Measurements from ENCODE around the gene KIF20B. TPM values are rescaled to one million over a fixed set of nuclear protein-coding genes. Genes with fewer than 3 reads are reported as not detected.

KIF20B gene
- total RNA-seq, 1 donor from 2014 or later = 6.7 TPM

DNA sequence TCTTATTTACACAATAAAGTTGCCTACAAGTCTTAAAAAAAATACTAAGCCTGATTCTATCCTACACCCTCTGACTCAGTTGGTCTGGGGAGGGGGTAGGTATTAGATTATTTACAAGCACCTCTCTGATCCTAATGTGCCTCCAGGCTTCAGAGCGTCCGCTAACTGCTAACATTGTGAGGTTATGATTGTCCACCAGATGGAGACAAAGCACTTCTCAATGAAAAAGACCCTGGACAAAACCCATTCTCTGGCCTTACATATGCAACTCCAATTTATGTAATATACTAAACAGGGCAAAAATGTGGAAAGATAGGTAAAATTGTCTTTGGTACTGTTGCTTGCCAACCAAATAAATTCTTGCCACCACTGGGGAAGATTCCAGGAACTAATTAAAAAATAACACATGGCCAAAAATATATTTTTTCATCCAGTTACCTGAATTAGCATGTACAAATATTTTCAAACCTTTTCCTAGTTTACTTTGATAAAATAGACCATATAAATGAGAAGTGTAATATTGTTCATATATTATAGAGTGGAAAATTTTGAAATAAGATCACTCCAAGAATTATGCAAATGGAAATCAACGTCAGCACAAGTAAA lies 92.4 kb downstream of the KIF20B start:
- no peaks in the 10 kb centered on the region for H3K9me3 ChIP-seq
- DNase-seq (no peak), ATAC-seq (peak; percentile 80 to 85)
- H3K36me3 ChIP-seq = no peaks in the 10 kb centered on the region
- H3K27me3 ChIP-seq (ENCODE audit: low read depth) = no peaks in the 10 kb centered on the region
- no peak overlapping the region for H3K27ac ChIP-seq
- no peak overlapping the region for H3K4me3 ChIP-seq
- no peaks in the 10 kb centered on the region for H3K4me1 ChIP-seq
- intact Hi-C loops (cut with DNase I) = loop anchor here (5.0 kb wide), 1 partner anchor 994 kb away; no protein-coding TSS in a partner anchor
- peak; percentile 85 for TF ChIP-seq CTCF (IDR thresholded peaks at IDR 0.05)

GRCh38 chr10:89795840-89796239 lies 94.5 kb downstream of the KIF20B start:
- intact Hi-C loops (cut with DNase I) = no loop called here
- Histone ChIP-seq H3K36me3 (no peaks in the 10 kb centered on the region), H3K27me3 (ENCODE audit: low read depth) (no peaks in the 10 kb centered on the region), H3K27ac (no peak overlapping the region), H3K4me3 (no peak overlapping the region), H3K4me1 (no peaks in the 10 kb centered on the region), H3K9me3 (no peaks in the 10 kb centered on the region)
- ATAC-seq = no peak
- no peak for DNase-seq
- no peak for TF ChIP-seq CTCF (IDR thresholded peaks at IDR 0.05)

GRCh38 chr10:89798092-89798491 lies 96.7 kb downstream of the KIF20B start:
- no peak overlapping the region for H3K4me3 ChIP-seq
- H3K36me3 ChIP-seq = no peaks in the 10 kb centered on the region
- DNase-seq (no peak), ATAC-seq (no peak)
- no peak overlapping the region for H3K27ac ChIP-seq
- no peaks in the 10 kb centered on the region for H3K27me3 ChIP-seq (ENCODE audit: low read depth)
- no peaks in the 10 kb centered on the region for H3K4me1 ChIP-seq
- TF ChIP-seq CTCF (IDR thresholded peaks at IDR 0.05) = no peak
- intact Hi-C loops (cut with DNase I) = no loop called here
- no peaks in the 10 kb centered on the region for H3K9me3 ChIP-seq

DNA sequence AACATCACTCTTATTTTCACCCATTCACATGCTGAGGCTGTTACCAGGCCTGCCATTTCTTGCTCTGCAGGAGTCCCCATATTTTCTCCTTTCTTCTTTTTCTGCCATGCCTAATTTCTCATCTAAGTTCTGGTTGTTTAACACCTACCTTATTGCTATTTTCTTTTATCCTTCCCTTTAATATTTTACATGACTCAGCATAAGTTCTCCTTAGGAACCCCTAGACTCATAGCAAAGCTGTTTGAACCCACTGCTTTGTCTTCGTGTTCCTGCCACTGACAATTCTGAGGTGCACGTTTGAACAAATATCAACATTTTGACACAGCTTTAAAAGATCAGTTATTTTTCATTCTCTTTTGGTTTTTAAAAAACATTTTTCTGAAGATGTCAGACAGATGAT lies 98.2 kb downstream of the KIF20B start:
- H3K9me3 ChIP-seq = no peaks in the 10 kb centered on the region
- H3K4me1 ChIP-seq = no peaks in the 10 kb centered on the region
- no peak for ATAC-seq
- H3K36me3 ChIP-seq = no peaks in the 10 kb centered on the region
- H3K4me3 ChIP-seq = no peak overlapping the region
- H3K27ac ChIP-seq = no peak overlapping the region
- intact Hi-C loops (cut with DNase I) = no loop called here
- TF ChIP-seq CTCF (IDR thresholded peaks at IDR 0.05) = no peak
- no peak for DNase-seq
- no peaks in the 10 kb centered on the region for H3K27me3 ChIP-seq (ENCODE audit: low read depth)

- no peaks in the 10 kb centered on the region for H3K36me3 ChIP-seq
- intact Hi-C loops (cut with DNase I) = no loop called here
Measured at GRCh38 chr10:89805599-89806013, 104.2 kb downstream of the KIF20B start.

More at GRCh38 chr10:89805599-89806013, 104.2 kb downstream of the KIF20B start:
- Histone ChIP-seq H3K27ac (no peak overlapping the region), H3K9me3 (no peaks in the 10 kb centered on the region), H3K4me1 (no peaks in the 10 kb centered on the region), H3K27me3 (ENCODE audit: low read depth) (no peaks in the 10 kb centered on the region), H3K4me3 (no peak overlapping the region)
- DNase-seq = no peak
- no peak for TF ChIP-seq CTCF (IDR thresholded peaks at IDR 0.05)
- ATAC-seq = no peak

Measured in lower lobe of right lung (tissue), 2 donors.